ENCODE measurements around the gene MYO18A. TPM values are rescaled to one million over a fixed set of nuclear protein-coding genes. Genes with fewer than 3 reads are reported as not detected.
A peak's percentile ranks its signal among the peaks of the same experiment; 100 is the strongest.

The MYO18A gene
- total RNA-seq, 1 donor from 2014 or later = 465 TPM

GRCh38 chr17:29084541-29085146, 95.6 kb downstream of the MYO18A start:
- peaks cover 7% of the 10 kb centered on the region for H3K4me1 Mint-ChIP-seq (ENCODE audit: low read depth, unreplicated experiment)
- no peak for DNase-seq
- H3K36me3 Mint-ChIP-seq (ENCODE audit: unreplicated experiment) = peaks cover 9% of the 10 kb centered on the region
- H3K4me3 Mint-ChIP-seq (ENCODE audit: unreplicated experiment) = no peak overlapping the region
- H3K27ac Mint-ChIP-seq (ENCODE audit: unreplicated experiment) = no peak overlapping the region
- no peak for TF ChIP-seq CTCF (IDR thresholded peaks at IDR 0.05; ENCODE audit: partially characterized antibody, unreplicated experiment)
- H3K9me3 Mint-ChIP-seq (ENCODE audit: unreplicated experiment) = peaks cover 19% of the 10 kb centered on the region
- H3K27me3 Mint-ChIP-seq (ENCODE audit: unreplicated experiment) = peaks cover 10% of the 10 kb centered on the region

DNA sequence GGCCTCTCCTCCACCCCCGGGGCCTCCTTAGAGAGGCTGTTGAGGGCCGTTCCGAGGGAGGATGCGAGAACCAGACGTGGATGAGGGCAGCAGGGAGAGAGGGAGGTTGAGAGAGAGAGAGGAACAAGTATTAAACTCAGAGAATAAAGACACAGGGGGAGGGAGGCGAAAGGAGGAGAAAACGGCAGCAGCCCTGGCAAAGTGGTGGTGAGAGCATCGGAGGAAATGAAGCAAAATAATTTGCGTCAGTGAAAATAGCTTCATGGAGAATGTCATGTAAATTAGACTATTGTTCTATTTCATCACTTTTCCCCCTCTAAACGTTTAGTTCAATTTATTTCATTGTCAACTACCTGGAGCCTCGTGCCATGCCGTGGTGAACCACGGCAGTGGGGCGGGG, 99.2 kb downstream of the MYO18A start:
- H3K9me3 Mint-ChIP-seq (ENCODE audit: unreplicated experiment) = peaks cover 19% of the 10 kb centered on the region
- peaks cover 17% of the 10 kb centered on the region for H3K27me3 Mint-ChIP-seq (ENCODE audit: unreplicated experiment)
- peak overlapping the region; percentile 22 for H3K27ac Mint-ChIP-seq (ENCODE audit: unreplicated experiment)
- peak overlapping the region; percentile 30 for H3K4me3 Mint-ChIP-seq (ENCODE audit: unreplicated experiment)
- no peak for DNase-seq
- no peak for TF ChIP-seq CTCF (IDR thresholded peaks at IDR 0.05; ENCODE audit: partially characterized antibody, unreplicated experiment)
- peaks cover 6% of the 10 kb centered on the region for H3K36me3 Mint-ChIP-seq (ENCODE audit: unreplicated experiment)
- peaks cover 13% of the 10 kb centered on the region for H3K4me1 Mint-ChIP-seq (ENCODE audit: low read depth, unreplicated experiment)

GRCh38 chr17:29080323-29080722, 99.9 kb downstream of the MYO18A start:
- peaks cover 20% of the 10 kb centered on the region for H3K9me3 Mint-ChIP-seq (ENCODE audit: unreplicated experiment)
- H3K27me3 Mint-ChIP-seq (ENCODE audit: unreplicated experiment) = peaks cover 18% of the 10 kb centered on the region
- H3K36me3 Mint-ChIP-seq (ENCODE audit: unreplicated experiment) = peaks cover 6% of the 10 kb centered on the region
- no peak for DNase-seq
- TF ChIP-seq CTCF (IDR thresholded peaks at IDR 0.05; ENCODE audit: partially characterized antibody, unreplicated experiment) = no peak
- no peak overlapping the region for H3K27ac Mint-ChIP-seq (ENCODE audit: unreplicated experiment)
- no peak overlapping the region for H3K4me3 Mint-ChIP-seq (ENCODE audit: unreplicated experiment)
- peaks cover 13% of the 10 kb centered on the region for H3K4me1 Mint-ChIP-seq (ENCODE audit: low read depth, unreplicated experiment)

- Mint-ChIP-seq H3K4me1 (ENCODE audit: low read depth, unreplicated experiment) (peaks cover 13% of the 10 kb centered on the region), H3K9me3 (ENCODE audit: unreplicated experiment) (peaks cover 20% of the 10 kb centered on the region), H3K4me3 (ENCODE audit: unreplicated experiment) (no peak overlapping the region), H3K27ac (ENCODE audit: unreplicated experiment) (no peak overlapping the region), H3K27me3 (ENCODE audit: unreplicated experiment) (peaks cover 18% of the 10 kb centered on the region), H3K36me3 (ENCODE audit: unreplicated experiment) (peaks cover 6% of the 10 kb centered on the region)
- TF ChIP-seq CTCF (IDR thresholded peaks at IDR 0.05; ENCODE audit: partially characterized antibody, unreplicated experiment) = no peak
- DNase-seq = no peak
These were observed 100.3 kb downstream of the MYO18A start for GRCh38 chr17:29079887-29080286.

DNA sequence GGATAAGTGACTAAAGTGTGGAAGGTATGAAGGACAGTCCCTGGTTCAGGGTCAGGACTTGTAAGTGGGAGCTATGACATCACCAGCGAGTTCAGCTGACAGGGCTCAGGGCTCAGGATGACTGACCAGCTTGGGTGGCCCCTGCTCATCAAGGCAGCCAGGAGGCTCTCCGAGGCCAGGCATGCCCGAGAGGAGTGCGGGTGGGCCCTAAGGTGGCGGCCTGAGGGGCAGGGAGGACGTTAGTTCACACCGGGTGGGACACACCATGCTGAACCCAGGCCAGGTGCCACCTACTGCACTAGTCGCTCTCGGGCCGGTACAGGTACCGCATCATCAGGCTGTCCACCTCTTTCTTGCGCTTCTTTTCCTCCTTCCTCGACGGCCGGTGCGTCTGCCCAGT, 100.8 kb downstream of the MYO18A start:
- no peak for DNase-seq
- peaks cover 18% of the 10 kb centered on the region for H3K27me3 Mint-ChIP-seq (ENCODE audit: unreplicated experiment)
- H3K27ac Mint-ChIP-seq (ENCODE audit: unreplicated experiment) = no peak overlapping the region
- no peak overlapping the region for H3K4me3 Mint-ChIP-seq (ENCODE audit: unreplicated experiment)
- peaks cover 14% of the 10 kb centered on the region for H3K4me1 Mint-ChIP-seq (ENCODE audit: low read depth, unreplicated experiment)
- TF ChIP-seq CTCF (IDR thresholded peaks at IDR 0.05; ENCODE audit: partially characterized antibody, unreplicated experiment) = no peak
- peaks cover 6% of the 10 kb centered on the region for H3K36me3 Mint-ChIP-seq (ENCODE audit: unreplicated experiment)
- H3K9me3 Mint-ChIP-seq (ENCODE audit: unreplicated experiment) = peaks cover 20% of the 10 kb centered on the region

All from glutamatergic neuron (in vitro differentiated cells).